HG03460 (cell line): Measurements from ENCODE around the gene KATNAL1.
"Not testable (repeated sequence)": the region's sequence is repeated elsewhere in the genome, so short reads cannot be mapped to it uniquely, and the experiment has no call there.

Experiments used
- ATAC-seq: cut with Tn5 transposase; IDR thresholded peaks from one replicate; pipeline ENCODE4 v1.9.1; 2021; ENCODE audit not compliant: unreplicated experiment

KATNAL1 gene

GRCh38 chr13:30222254-30222653 is 85.1 kb downstream of the KATNAL1 start:
- ATAC-seq: no peak

DNA sequence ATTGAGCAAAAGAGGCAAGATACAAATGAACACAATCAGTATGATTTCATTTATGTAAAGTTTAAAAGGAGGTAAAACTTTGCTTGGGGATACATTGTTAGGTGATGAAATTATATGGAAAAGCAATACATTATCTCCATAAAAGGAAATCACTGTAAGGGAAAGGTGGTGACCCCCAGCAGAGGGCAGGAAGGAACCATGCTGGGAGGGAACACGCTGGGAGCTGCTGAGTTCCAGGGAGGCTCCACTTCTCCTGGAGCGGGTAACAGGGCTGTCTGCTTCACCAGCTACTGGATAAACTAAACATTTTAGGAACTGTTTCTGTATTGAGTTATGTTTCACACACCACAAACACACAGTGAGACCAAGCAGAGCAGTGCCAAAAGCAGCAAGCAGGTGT is 91.2 kb downstream of the KATNAL1 start:
- no peak for ATAC-seq

DNA sequence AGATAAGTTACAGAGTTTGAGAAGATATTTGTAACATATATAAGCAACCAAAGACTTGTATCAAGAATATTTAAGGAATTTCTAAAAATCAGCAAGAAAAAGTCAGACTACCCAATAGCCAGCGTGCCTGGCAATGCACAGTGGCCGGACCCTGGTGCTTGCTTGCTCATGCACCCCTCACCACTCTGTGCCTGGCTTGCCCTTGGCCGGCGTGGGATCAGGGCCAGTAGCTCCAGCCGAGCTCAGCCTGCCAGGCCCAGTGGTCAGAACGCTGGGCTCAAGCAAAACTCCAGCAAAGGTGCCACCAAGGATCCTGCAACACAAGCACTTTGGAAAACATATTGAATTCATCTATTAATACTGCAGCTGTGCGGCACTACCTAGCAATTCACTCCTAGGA is 95.1 kb downstream of the KATNAL1 start:
- no peak for ATAC-seq

DNA sequence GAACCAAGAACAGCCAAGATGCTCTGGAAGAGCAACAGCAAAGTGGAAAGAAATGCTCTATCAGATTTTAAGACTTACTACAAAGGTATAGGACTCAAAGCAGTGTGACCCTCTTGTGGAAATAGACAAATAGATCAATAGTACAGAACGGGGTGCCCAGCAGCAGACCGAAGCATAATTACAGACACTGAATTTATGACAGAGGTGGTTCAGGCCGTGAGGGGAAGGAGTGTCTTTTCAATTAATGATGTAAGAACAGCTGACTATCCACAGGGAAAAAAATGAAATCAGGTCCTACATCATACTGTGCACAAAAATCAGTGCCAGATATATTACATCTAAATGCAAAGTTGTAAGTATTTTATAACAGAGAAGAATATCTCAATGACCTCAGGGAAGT is 95.6 kb downstream of the KATNAL1 start:
- ATAC-seq: no peak

- no peak for ATAC-seq
These were observed 102.8 kb downstream of the KATNAL1 start for GRCh38 chr13:30204564-30204963.

GRCh38 chr13:30196025-30196424 is 111.3 kb downstream of the KATNAL1 start:
- ATAC-seq: no peak

DNA sequence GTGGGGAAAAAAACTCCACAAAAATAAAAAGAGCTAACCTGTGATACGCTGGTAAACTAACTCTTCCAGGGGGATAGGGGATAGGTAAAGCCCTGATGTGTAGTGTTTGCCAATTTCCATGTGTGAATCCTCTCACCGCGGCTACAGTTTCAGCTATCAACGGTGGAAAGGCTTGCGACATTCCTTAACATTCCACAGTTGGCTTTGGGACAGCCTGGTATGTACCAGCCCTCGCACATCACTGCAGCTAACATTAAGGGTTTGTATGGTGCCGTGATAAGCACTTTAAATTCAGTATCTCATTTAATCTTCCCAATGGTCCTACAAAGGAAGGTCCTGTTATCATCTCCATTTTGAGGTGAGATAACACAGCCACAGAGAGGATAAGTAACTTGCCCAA is 112.4 kb downstream of the KATNAL1 start:
- ATAC-seq: no peak

GRCh38 chr13:30193279-30194234 is 113.8 kb downstream of the KATNAL1 start:
- ATAC-seq: no peak

DNA sequence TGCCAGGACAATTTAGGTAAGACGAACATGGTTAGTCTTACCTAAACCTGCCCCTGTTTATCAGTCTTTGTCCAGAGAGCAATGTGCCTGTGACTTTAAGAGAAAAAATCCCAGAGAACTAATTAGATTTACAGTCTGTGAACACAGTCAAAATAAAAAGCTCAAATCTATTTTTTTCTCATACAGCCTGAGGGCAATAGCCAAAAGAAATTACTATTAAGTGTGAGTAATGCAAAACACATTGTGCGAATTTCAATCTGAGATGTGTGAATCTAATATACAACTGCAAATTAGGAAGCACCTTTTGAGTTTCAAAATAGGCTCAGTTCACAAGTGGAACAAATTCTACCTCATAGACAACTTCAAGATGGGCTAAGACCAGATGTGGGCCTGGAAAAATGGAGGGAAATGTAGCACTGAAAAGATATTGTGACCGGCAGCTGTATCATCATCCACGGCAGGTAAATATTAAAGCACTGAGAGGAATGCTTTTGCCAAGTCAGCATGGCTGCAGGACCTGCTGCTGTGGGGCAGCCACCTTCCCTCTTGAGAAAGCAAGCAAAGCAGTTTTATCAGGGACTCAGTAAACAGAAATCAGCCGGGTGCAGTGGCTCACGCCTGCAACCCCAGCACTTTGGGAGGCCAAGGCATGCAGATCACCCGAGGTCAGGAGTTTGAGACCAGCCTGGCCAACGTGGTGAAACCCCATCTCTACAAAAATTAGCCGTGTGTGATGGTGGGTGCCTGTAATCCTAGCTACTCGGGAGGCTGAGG is 114.8 kb downstream of the KATNAL1 start:
- no peak for ATAC-seq

GRCh38 chr13:30191491-30192100 is 115.8 kb downstream of the KATNAL1 start:
- ATAC-seq: no peak

DNA sequence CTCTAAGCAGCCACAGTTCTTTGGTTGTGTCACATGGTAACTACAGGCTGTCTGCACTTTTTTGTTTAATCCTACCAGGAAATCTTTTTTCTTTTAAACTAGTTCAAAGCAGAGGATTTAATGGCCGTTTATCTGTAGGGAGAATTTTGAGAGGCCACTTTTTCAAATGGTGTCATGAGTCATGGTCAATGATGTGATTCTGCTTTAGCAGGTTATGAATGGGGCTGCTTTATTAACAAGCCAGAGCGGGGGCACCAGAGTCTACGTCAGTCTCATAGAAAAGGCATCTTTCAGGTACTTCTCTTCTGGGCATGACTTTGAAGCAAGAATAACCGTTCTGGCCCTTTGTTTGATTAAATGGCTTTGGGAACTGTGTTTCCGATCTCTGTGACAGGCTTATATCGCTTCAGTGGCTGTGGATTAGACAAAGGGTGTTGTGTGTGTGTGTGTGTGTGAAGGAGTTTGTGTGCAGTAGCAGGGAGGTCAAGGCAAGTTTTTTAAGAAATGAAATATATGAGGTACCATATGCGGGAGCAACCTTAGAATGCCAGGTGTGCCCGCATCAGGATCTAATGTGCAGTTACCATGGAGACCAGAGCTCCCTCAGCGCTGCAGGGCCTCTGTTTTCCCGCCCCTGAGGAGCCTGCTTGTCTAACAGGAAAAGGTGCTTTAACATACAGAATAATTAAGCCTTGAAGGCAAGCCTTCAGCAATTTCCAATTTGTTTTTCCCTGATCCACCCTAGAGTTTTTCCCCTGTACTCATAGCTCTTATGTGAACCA is 120.5 kb downstream of the KATNAL1 start:
- no peak for ATAC-seq

DNA sequence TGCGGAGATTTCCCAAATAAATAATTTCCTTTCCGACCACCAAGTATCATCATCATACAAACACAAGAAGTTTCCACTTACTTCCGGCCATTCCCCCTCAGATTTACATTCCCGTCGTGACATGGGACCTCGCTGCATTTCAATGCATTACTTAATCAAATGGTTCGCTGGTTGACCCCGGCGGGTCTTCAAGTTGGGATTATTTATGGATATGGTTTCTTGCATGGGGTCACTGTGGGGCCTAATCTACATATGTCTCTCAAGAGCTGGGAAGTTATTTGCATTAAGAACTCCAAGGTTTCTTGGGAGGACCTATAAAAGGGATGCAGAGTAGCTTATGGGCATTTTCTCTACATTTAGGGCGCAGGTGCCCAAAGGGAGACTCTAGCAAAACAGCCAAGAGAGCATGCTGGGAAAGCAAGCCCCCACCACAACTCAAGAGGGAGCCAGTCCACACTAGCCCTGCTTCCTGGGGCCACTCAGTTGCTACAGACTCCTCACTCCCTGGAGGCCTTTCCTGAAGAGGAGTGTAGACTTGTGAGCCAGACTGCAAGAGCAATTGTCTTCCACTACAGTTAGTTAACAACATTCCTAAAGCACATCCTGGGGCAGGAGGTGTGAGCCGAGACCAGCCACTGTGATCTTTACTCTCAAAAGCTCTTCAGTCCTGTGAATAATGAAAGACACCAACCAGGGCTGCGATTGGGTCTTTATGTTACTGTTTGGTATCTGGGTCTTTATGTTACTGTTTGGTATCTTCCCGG is 125.3 kb downstream of the KATNAL1 start:
- no peak for ATAC-seq

DNA sequence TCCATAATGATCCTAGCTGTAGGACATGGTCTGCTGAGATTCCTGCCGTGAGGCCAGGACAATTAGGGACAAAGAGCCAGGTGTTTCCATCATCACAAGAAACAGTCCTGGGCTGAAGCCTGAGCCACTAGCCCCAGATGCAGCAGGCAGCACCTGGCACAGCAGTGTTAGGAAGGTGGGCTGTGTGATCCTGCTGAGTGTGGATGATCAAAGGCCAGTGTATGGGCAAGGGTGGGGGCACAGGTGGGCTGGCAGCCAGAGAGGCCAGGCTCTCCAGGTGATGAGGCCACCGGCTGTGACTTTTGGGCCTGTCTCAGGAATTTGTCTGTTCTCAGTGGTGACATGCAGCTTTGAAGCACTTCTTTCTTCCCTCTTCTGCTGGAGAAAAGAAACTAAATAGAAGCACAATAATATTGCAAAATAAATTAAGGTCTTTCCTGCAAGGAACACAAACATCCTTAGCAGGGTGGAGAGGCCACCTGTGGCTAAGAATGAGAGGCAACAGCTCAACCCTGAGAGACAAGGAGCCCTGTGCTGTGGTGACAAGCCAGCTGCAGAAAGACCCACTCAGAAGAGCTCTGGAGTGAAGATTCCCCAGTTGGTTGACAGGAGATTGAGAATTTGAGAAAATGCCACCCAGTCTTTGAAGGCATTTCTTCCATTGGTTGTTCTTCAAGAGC is 127.6 kb downstream of the KATNAL1 start:
- ATAC-seq: no peak

DNA sequence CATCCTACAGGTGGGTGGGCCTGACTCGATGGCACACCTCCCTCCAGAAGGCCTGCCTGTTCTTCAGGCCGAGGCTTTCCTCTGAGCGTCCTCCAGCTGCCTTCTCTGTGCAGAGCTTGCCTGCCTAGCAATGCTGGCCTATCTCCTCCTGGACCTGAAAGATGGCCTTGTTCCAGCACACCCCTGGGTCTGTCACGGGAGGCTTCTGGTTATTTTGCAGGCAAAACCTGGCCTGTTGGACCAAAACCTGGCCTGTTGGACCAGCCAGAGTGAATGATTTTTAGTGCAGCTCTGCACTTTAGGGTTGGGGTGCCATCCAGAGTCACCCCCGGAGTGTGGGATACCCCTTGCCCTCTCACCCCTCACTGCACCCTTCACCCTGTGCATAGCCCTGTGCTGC is 128.4 kb downstream of the KATNAL1 start:
- no peak for ATAC-seq

GRCh38 chr13:30175166-30175565 is 132.2 kb downstream of the KATNAL1 start:
- ATAC-seq: no peak

- ATAC-seq: not testable (repeated sequence)
These were observed 133.1 kb downstream of the KATNAL1 start for GRCh38 chr13:30174250-30174649.

- no peak for ATAC-seq
These were observed 134.1 kb downstream of the KATNAL1 start for GRCh38 chr13:30173303-30173610.

DNA sequence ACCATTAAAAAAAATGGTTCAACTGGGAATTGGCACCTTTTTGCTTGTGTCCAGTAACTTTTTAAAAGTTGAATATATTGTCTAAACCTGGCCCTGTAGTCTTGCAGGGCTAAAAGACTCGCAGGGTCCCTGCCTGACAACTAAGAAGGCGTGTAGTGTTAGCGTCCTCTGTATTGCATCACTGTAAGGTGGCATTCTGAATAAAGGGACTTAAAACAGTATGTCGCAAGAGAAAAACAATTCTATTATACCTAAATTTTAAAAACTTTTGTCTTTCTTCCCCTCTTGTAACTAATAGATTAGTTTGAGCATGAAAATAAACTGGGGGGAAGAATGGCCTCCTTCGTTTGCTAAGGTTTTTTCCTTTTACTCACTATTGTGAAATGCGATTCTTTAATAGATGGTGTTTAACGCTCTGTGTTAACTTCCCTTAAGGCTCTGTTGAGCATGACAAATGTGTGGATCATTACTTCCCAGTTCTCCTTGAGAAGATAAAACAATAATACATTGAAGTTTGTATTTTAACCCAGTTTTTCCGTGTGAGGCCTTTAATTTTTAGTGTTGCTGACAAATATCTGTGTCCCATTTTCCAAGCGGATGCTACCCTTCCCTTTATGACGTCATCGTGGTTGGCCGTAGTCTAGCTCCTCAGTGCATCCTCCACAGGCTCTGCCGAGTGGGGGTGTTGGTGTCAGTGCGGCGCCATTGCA is 134.6 kb downstream of the KATNAL1 start:
- ATAC-seq: no peak

GRCh38 chr13:30170569-30170968 is 136.8 kb downstream of the KATNAL1 start:
- ATAC-seq: no peak
